Effector memory CD4-positive, alpha-beta T cell (primary cell): ENCODE data around the gene VIPAS39.

Source experiments
- DNase-seq, 3 donors: peaks; one replicate each; pipeline ENCODE4 v3.0.0-alpha.2; 2020
- H3K27ac ChIP-seq: 2 replicates; pipeline ENCODE4 v1.7.0; 2013; ENCODE audit warnings: mild to moderate bottlenecking, low read length, moderate library complexity; ENCODE audit not compliant: insufficient read depth, poor library complexity, severe bottlenecking
- H3K27me3 ChIP-seq: replicated peaks from 2 replicates; pipeline ENCODE4 v1.7.0; 2013; ENCODE audit warnings: mild to moderate bottlenecking, low read length; ENCODE audit not compliant: insufficient read depth, control insufficient read depth, poor library complexity, severe bottlenecking
- H3K36me3 ChIP-seq: 2 replicates; pipeline ENCODE4 v1.7.0; 2013; ENCODE audit warnings: mild to moderate bottlenecking, low read length, moderate library complexity; ENCODE audit not compliant: control insufficient read depth, insufficient read depth
- H3K4me1 ChIP-seq: 2 replicates; pipeline ENCODE4 v1.7.0; 2013; ENCODE audit warnings: low read length, mild to moderate bottlenecking; ENCODE audit not compliant: control insufficient read depth, insufficient read depth, poor library complexity, severe bottlenecking
- H3K4me3 ChIP-seq: 2 replicates; pipeline ENCODE4 v1.7.0; 2013; ENCODE audit warnings: low read length, low read depth, mild to moderate bottlenecking; ENCODE audit not compliant: insufficient read depth, poor library complexity, severe bottlenecking
- H3K9me3 ChIP-seq: 2 replicates; pipeline ENCODE4 v1.7.0; 2013; ENCODE audit warnings: mild to moderate bottlenecking, low read length, moderate library complexity; ENCODE audit not compliant: control insufficient read depth

VIPAS39 gene

GRCh38 chr14:77470224-77470870, 12.9 kb upstream of the VIPAS39 start:
- no peaks in the 10 kb centered on the region for H3K27me3 ChIP-seq
- no peak for DNase-seq
- no peaks in the 10 kb centered on the region for H3K9me3 ChIP-seq

GRCh38 chr14:77469539-77469938, 12.1 kb upstream of the VIPAS39 start:
- Histone ChIP-seq H3K36me3 (peaks cover 46% of the 10 kb centered on the region), H3K27me3 (no peaks in the 10 kb centered on the region), H3K4me3 (no peak overlapping the region), H3K27ac (no peak overlapping the region), H3K9me3 (no peaks in the 10 kb centered on the region), H3K4me1 (no peaks in the 10 kb centered on the region)
- no peak for DNase-seq

More at GRCh38 chr14:77470224-77470870, 12.9 kb upstream of the VIPAS39 start:
- Histone ChIP-seq H3K36me3 (peaks cover 37% of the 10 kb centered on the region), H3K4me3 (no peak overlapping the region), H3K4me1 (no peaks in the 10 kb centered on the region), H3K27ac (no peak overlapping the region)

DNA sequence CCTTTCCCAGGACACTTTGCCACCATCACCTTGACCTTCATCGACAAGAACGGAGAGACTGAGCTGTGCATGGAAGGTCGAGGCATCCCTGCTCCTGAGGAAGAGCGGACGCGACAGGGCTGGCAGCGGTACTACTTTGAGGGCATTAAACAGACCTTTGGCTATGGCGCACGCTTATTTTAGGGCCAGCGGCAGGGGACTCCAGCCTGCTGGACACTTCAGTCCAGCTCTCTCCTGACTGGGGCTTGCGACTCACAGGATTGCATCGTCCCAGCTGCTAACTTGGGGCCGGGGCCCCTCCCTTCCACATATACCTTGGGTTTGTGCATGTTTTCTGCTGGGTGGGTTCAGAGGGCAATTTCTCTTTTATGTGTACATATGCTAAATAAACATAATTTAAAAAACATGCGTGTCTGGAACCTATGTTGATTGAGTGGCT, 11.7 kb upstream of the VIPAS39 start:
- Histone ChIP-seq H3K36me3 (peaks cover 50% of the 10 kb centered on the region), H3K9me3 (no peaks in the 10 kb centered on the region), H3K27me3 (no peaks in the 10 kb centered on the region), H3K27ac (no peak overlapping the region), H3K4me3 (no peak overlapping the region), H3K4me1 (no peaks in the 10 kb centered on the region)
- no peak for DNase-seq

- Histone ChIP-seq H3K27me3 (no peaks in the 10 kb centered on the region), H3K4me1 (no peaks in the 10 kb centered on the region), H3K9me3 (no peaks in the 10 kb centered on the region), H3K4me3 (no peak overlapping the region), H3K27ac (no peak overlapping the region), H3K36me3 (peaks cover 62% of the 10 kb centered on the region)
- no peak for DNase-seq
Measured at GRCh38 chr14:77467801-77468200, 10.4 kb upstream of the VIPAS39 start.

DNA sequence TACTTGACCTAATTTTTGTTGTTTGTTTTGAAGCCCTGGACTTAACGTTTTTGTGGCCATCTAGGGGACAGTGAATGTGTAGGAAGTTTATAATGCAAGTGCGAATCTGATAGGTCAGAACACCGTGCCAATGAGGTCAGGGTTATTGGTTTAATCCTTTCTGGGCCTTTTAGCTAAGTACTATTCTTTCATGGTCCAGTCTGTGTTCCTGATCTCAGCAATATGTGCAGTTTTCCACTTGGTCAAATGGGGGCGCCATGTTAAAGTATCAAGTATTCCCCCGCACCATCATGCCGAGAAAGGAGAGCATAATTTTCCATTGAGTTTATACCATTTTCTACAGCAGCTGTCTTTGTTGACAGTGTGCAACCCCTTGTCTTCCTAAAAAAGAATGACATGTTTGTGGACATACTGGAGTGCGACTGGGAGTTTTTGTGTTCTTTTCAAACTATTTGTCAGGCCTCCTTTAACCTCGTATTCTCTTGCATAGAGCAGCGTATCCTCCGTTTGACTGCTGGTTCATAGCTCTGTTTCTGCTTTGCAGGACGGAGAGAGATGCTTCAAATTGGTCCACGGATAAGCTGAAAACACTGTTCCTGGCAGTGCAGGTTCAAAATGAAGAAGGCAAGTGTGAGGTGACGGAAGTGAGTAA, 1.8 kb upstream of the VIPAS39 start:
- H3K36me3 ChIP-seq = peaks cover 39% of the 10 kb centered on the region
- no peaks in the 10 kb centered on the region for H3K9me3 ChIP-seq
- DNase-seq = peak in 2 of 3 donors; percentile 23 to 48
- no peaks in the 10 kb centered on the region for H3K27me3 ChIP-seq
- H3K4me1 ChIP-seq = peaks cover 17% of the 10 kb centered on the region
- peak overlapping the region; percentile 34 for H3K27ac ChIP-seq
- H3K4me3 ChIP-seq = peak overlapping the region; percentile 77

DNA sequence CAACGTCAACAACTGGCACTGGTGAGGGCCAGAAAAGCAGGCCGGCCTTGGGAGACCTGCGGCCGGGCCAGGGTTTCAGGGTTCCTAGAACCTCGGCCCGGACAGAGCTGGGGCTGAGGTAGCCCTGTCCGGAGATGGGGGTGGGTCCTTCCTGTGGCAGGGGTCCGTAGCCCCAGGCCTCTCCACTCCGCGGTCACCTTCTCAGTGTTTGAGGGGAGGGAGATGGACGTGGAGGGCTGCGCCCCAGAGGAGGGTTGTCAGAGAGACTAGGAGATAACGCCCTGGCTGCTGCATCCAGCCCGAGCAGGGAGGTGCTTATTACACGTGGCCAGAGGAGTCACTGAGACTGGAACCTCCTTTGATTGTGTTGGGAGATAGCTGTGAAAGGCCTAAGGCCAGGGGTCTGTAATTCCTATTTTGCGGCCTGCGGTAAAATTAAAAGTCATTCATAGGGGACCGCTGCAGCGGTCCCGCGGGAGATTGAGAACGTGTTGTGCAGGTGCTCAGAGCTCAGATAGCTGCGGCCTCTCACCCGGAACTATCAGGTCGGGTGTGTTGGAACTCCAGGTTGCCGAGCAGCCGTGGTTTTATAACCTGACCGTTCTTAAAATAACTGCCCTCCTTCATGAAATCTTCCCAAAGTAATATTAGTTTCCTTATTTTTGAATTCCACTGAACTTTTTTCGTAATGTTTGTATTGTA, 999 bp upstream of the VIPAS39 start:
- H3K4me1 ChIP-seq = peaks cover 17% of the 10 kb centered on the region
- H3K4me3 ChIP-seq = peak overlapping the region; percentile 77
- H3K27ac ChIP-seq = peak overlapping the region; percentile 84
- peak in 2 of 3 donors; percentile 4 to 14 for DNase-seq
- H3K27me3 ChIP-seq = no peaks in the 10 kb centered on the region
- H3K9me3 ChIP-seq = no peaks in the 10 kb centered on the region
- H3K36me3 ChIP-seq = peaks cover 33% of the 10 kb centered on the region

DNA sequence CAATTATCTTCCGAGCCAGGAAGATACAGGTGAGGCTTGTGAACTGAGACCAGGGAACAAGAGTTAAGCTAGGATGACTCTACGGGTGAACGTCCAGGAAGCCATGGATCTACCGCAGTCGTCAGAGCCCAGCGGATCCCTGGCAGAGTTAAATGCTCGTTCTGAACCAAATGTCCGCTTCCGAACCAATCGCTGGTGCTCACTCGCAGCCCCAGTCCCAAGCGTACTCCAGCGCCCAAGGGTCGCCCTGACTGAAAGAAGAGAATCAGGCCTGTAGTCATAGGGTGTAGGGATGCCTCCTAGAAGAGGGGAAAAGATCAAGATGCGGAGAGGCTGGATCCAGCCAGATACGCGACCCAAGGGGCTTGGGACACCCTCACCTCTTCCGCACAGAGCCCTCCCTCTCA, 283 bp downstream of the VIPAS39 start:
- no peak for DNase-seq

DNA sequence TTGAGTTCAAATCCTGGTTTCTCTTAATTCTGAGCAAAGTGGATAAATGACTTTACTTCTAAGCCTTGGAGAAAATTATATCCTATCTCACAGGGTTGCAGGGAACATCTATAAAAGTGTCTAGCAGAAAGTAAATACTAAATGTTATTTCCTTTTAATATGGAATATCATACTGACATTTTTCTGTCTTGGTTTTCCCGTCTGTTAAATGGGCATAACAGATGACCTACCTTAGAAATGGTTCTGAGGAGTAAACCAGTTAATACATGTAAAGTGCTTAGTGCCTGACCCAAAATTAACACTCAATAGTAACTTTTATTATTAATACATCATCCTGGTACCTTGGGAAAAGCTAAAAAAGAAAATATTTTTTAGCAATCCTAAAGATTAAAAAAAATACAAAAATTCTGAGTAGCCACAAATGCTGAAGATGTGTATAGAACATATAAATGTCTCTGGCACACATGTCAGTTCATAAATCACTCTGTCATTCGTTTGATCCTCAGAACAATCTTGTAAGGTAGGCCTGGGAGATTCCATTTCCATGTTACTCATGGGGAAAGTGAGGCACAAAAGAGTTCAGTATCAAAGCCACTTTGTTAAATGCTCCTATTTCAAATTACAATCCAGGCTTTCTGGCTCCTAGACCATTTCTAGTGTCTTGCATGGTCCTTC, 1.3 kb downstream of the VIPAS39 start:
- H3K4me1 ChIP-seq = peaks cover 17% of the 10 kb centered on the region
- H3K4me3 ChIP-seq = no peak overlapping the region
- H3K27ac ChIP-seq = peak overlapping the region; percentile 84
- H3K27me3 ChIP-seq = no peaks in the 10 kb centered on the region
- H3K36me3 ChIP-seq = peaks cover 31% of the 10 kb centered on the region
- no peak for DNase-seq
- H3K9me3 ChIP-seq = no peaks in the 10 kb centered on the region

More for the DNA sequence above, 283 bp downstream of the VIPAS39 start:
- Histone ChIP-seq H3K4me1 (peaks cover 17% of the 10 kb centered on the region), H3K36me3 (peaks cover 27% of the 10 kb centered on the region), H3K27ac (peak overlapping the region; percentile 84), H3K27me3 (no peaks in the 10 kb centered on the region), H3K9me3 (no peaks in the 10 kb centered on the region), H3K4me3 (peak overlapping the region; percentile 77)

- no peak for DNase-seq
- no peak overlapping the region for H3K27ac ChIP-seq
- no peaks in the 10 kb centered on the region for H3K9me3 ChIP-seq
- H3K27me3 ChIP-seq = no peaks in the 10 kb centered on the region
- H3K36me3 ChIP-seq = peaks cover 52% of the 10 kb centered on the region
- H3K4me3 ChIP-seq = no peak overlapping the region
- no peaks in the 10 kb centered on the region for H3K4me1 ChIP-seq
Measured at GRCh38 chr14:77442196-77442595, 15.2 kb downstream of the VIPAS39 start.
